GM18868 (cell line): ENCODE measurements around the gene CNR1.
A peak's percentile ranks its signal among the peaks of the same experiment; 100 is the strongest.
"Not testable (repeated sequence)": the region's sequence is repeated elsewhere in the genome, so short reads cannot be mapped to it uniquely, and the experiment has no call there.

Experiments
- ATAC-seq: cut with Tn5 transposase; IDR thresholded peaks from one replicate; pipeline ENCODE4 v1.9.1; 2021; ENCODE audit warnings: mild to moderate bottlenecking, moderate library complexity; ENCODE audit not compliant: unreplicated experiment

CNR1 gene

GRCh38 chr6:88165844-88166492, at the start of gene CNR1:
Gene CNR1 (minus strand): TSS chr6:88166347. CDS start chr6:88145274, 21,073 bp downstream.
- ATAC-seq, result peak; percentile 55

GRCh38 chr6:88211446-88211845, 45.3 kb upstream of the CNR1 start:
- no peak for ATAC-seq

- ATAC-seq, result no peak
Measured at GRCh38 chr6:88209301-88209700, 43.2 kb upstream of the CNR1 start.

DNA sequence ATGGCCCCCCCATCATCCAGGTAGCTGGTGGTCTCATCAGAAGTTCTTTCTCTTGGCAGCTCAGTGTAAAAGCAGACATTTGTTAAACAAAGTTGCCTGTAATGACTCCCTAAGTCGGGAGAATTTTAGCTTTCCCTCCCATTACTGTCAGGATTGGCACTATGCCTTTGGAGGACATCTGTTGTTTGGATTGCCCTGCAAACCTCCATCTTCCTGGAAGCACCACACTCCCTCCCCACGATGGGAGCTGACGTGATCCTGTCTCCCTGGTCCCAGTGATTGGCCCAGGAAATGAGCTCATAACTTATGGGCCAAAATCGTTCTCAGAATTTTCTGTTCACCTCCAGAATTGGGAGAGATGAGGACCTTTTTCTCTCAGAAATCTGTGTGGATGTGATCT, 42.6 kb upstream of the CNR1 start:
- ATAC-seq, result no peak

DNA sequence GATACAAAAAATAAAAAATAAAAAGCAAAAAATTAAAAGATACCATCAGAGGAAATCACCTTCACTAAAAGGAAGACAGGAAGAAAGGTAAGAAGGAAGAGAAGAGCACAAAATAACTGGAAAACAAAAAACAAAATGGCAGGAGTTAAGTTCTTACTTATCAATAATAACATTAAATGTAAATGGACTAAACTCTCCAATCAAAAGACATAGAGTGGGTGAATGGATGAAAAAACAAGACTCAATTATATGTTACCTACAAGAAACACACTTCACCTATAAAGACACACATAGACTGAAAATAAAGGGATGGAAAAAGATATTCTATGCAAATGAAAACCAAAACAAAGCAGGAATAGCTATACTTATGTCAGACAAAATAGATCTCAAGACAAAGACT, 35.6 kb upstream of the CNR1 start:
- not testable (repeated sequence) for ATAC-seq

GRCh38 chr6:88184921-88185320, 18.8 kb upstream of the CNR1 start:
- ATAC-seq, result no peak

DNA sequence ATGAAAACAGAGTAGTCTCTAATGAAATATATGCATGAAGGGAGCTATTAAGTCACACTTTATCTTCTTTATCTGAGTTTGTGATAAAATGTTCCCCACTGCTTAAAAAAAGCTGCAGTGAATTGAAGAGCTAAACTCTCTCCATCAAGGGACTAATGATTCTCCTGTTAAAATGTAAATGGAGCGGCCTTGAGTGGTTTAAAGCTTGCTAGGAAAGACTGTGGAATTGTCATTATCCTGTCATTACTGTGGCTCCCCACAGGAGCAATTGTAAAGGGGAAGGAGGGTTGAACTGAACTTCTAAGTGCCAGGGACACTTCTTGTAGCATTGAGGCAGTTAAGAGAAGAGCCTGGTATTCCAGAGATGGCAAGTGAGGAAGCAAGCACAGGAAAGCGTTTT, 17.3 kb upstream of the CNR1 start:
- ATAC-seq, result no peak

GRCh38 chr6:88179692-88180091, 13.5 kb upstream of the CNR1 start:
- peak; percentile 72 for ATAC-seq

GRCh38 chr6:88177961-88178464, 11.9 kb upstream of the CNR1 start:
- ATAC-seq, result peak; percentile 53

- ATAC-seq, result peak; percentile 32
Measured at GRCh38 chr6:88174906-88175305, 8.8 kb upstream of the CNR1 start.

GRCh38 chr6:88171312-88171711, 5.2 kb upstream of the CNR1 start:
- no peak for ATAC-seq

- ATAC-seq, result no peak
Measured at GRCh38 chr6:88168362-88168761, 2.2 kb upstream of the CNR1 start.

DNA sequence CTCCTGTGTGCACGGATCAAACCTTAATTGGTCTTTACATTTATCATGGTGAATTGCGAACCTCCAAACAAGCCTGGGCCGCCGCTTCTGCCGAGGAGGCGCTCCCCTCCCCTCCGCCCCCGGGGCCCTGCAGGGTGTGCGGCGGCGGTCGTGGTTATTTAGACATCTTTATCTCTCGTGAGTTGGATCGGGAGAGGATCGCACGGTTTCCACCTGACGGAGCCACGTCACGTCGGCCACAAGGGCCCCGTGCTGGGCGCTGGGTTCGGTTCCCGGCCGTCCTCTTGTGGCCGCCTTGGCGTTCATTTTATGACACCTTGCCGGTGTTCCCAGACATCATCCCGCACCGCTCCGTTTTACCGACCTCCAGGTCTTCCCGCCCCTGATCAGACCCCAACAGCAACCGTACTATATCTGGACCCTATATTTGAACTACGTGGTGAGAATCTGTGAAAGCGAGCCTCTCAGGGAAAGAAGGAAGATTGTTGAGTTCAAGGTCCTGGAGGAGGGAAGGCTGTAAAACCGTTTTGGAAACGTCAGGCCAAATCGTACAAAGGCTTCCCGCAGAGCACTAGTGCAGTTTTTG, 1.3 kb upstream of the CNR1 start:
- ATAC-seq, result peak; percentile 11

GRCh38 chr6:88166493-88167351, 575 bp upstream of the CNR1 start:
- peak; percentile 31 for ATAC-seq

GRCh38 chr6:88165087-88165843, 882 bp downstream of the CNR1 start:
- ATAC-seq, result peak; percentile 7

- no peak for ATAC-seq
Measured at GRCh38 chr6:88164061-88164460, 2.1 kb downstream of the CNR1 start.

- ATAC-seq, result no peak
Measured at GRCh38 chr6:88163616-88164015, 2.5 kb downstream of the CNR1 start.

DNA sequence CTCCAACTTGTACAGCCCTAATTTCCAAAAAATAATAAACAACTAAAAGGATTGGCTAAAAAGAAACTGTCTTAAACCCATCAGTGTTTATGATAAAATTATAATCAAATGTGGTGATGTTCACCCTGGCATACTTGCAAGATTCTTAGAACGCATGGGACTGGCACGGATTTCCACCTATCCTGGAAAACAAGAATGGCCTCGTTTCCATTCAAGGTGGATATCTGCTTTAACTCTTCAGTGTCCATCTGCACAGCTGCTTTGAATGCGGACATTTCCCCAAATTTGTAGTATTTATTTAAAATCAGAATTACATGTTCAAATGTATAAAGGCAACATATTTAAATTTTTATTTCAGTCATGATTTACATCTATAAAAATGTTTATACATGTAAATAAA, 4.2 kb downstream of the CNR1 start:
- ATAC-seq, result no peak

- no peak for ATAC-seq
Measured at GRCh38 chr6:88157106-88157505, 9.0 kb downstream of the CNR1 start.

GRCh38 chr6:88145298-88145963, 20.7 kb downstream of the CNR1 start:
- no peak for ATAC-seq
